Measurements from ENCODE around the gene P2RY6.

GRCh38 chr11:73317803-73318202, 45.7 kb downstream of the P2RY6 start:
- TF ChIP-seq EZH2 (IDR thresholded peaks at IDR 0.05; ENCODE audit: insufficient read depth, poor library complexity, severe bottlenecking), result no peak
- no peak for TF ChIP-seq EZH2phosphoT487 (IDR thresholded peaks at IDR 0.05; ENCODE audit: insufficient read depth, low read depth)

All from GM23248 (cell line).